ENCODE measurements around the gene UACA. TPM values are rescaled to one million over a fixed set of nuclear protein-coding genes. Genes with fewer than 3 reads are reported as not detected.

The UACA gene
- total and polyA plus RNA-seq, 2 experiments from 2014 or later, result 21.5 to 35.8 TPM

DNA sequence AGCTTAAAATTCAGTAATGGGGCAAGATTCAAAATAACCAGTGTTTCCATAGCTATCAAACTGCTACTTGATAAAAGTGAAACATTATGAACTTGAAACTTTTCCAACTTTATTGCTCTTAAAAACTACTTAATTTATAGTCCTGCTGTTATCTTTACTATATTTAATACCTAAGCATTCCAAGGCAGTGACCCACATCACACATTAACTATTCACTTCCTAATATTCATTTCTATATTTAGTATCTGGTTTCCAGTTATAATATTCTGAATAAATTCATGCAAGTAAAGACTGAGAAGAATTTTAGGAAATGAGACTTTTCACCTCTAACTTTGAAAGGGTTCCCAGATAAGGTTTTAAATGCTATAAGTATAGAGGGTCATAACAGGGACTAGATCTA, 64.9 kb downstream of the UACA start (continued):
- no peak for TF ChIP-seq NANOG (IDR thresholded peaks at IDR 0.05; ENCODE audit: borderline replicate concordance)
- TF ChIP-seq, protein P1, sequence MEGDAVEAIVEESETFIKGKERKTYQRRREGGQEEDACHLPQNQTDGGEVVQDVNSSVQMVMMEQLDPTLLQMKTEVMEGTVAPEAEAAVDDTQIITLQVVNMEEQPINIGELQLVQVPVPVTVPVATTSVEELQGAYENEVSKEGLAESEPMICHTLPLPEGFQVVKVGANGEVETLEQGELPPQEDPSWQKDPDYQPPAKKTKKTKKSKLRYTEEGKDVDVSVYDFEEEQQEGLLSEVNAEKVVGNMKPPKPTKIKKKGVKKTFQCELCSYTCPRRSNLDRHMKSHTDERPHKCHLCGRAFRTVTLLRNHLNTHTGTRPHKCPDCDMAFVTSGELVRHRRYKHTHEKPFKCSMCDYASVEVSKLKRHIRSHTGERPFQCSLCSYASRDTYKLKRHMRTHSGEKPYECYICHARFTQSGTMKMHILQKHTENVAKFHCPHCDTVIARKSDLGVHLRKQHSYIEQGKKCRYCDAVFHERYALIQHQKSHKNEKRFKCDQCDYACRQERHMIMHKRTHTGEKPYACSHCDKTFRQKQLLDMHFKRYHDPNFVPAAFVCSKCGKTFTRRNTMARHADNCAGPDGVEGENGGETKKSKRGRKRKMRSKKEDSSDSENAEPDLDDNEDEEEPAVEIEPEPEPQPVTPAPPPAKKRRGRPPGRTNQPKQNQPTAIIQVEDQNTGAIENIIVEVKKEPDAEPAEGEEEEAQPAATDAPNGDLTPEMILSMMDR (conservative IDR thresholded peaks at IDR 0.05; ENCODE audit: low read depth in 2 of 2), result no peak
- TF ChIP-seq EZH2phosphoT487 (IDR thresholded peaks at IDR 0.05; ENCODE audit: unreplicated experiment), result no peak
- no peak for TF ChIP-seq ZNF331 (CRISPR knock-in tag; IDR thresholded peaks at IDR 0.05; ENCODE audit: low read depth)
- no peak for TF ChIP-seq POLR2AphosphoS5 (IDR thresholded peaks at IDR 0.05; ENCODE audit: low read depth)
- TF ChIP-seq, protein P2, sequence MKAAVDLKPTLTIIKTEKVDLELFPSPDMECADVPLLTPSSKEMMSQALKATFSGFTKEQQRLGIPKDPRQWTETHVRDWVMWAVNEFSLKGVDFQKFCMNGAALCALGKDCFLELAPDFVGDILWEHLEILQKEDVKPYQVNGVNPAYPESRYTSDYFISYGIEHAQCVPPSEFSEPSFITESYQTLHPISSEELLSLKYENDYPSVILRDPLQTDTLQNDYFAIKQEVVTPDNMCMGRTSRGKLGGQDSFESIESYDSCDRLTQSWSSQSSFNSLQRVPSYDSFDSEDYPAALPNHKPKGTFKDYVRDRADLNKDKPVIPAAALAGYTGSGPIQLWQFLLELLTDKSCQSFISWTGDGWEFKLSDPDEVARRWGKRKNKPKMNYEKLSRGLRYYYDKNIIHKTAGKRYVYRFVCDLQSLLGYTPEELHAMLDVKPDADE (IDR thresholded peaks at IDR 0.05), result no peak
- no peak for TF ChIP-seq STAT1 (IDR thresholded peaks at IDR 0.05; ENCODE audit: unreplicated experiment)

DNA sequence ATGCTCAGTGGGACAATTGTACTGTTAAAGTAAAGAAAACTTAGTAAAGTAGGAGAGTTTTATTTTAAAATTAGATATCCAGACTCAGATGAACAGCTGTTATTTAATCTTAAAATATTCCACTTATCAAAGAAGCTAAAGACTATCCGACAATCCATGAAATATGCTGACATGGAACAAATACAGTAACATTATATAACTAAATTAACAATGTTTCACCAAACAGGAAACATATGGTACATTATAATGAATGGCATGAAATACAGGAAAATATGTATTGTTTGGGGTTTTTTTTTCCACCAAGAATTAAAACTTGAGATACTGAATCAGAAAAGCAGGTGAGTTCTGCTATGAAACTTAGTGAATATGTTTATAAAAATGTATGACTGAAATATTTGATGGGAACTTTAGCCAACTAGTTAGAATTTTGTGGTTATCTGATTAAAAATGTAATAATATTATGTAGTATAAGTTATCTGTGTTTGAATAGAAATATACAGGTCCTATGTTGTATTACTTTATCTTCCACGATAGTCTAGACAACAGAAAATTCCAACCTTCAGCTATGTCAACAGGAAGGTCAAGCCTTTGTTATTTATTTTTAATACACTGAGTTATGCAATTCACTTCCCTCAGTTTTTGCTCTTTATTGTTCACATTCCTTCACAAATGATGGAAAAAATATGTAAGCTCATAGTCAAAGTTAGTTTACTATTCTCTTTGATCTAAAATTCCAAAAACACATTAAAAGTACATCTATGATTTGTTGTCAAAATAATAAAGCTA, 72.7 kb downstream of the UACA start:
- no peak overlapping the region for H2AFZ ChIP-seq
- no peak overlapping the region for H3K4me3 ChIP-seq
- H3K4me1 Mint-ChIP-seq, result peaks cover 15% of the 10 kb centered on the region; the same call in 2 of the 3 replicates
- DNase-seq (ENCODE audit: low spot score) (no peak), ATAC-seq (no peak)
- H3K27me3 ChIP-seq (ENCODE audit: insufficient read depth), result no peaks in the 10 kb centered on the region
- no peak overlapping the region for H3K27ac ChIP-seq (ENCODE audit: low read depth)
- H3K36me3 ChIP-seq (ENCODE audit: insufficient read depth), result no peaks in the 10 kb centered on the region
- no peaks in the 10 kb centered on the region for H4K20me1 ChIP-seq (replicated peaks; ENCODE audit: insufficient read depth)
- no peaks in the 10 kb centered on the region for H3K9me3 Mint-ChIP-seq
- H3K36me3 Mint-ChIP-seq (ENCODE audit: low read depth), result peaks cover 3% of the 10 kb centered on the region; the same call in 1 of the 3 replicates
- H3K27ac Mint-ChIP-seq, result no peak overlapping the region
- no peaks in the 10 kb centered on the region for H3F3A ChIP-seq (replicated peaks; ENCODE audit: low read depth)
- H3K79me2 ChIP-seq (replicated peaks; ENCODE audit: insufficient read depth), result no peaks in the 10 kb centered on the region
- no peaks in the 10 kb centered on the region for H3K9me2 ChIP-seq (ENCODE audit: insufficient read depth)
- H3K4me1 ChIP-seq (ENCODE audit: insufficient read depth), result peaks cover 16% of the 10 kb centered on the region
- no peak overlapping the region for H3K4me2 ChIP-seq
- H3K27me3 Mint-ChIP-seq (ENCODE audit: insufficient read depth, low read depth, poor library complexity), result peaks cover 1% of the 10 kb centered on the region
- no peak overlapping the region for H3K4me3 Mint-ChIP-seq
- TF ChIP-seq STAT1 (IDR thresholded peaks at IDR 0.05; ENCODE audit: unreplicated experiment) (no peak), EZH2 (IDR thresholded peaks at IDR 0.05; ENCODE audit: low read depth, unreplicated experiment) (no peak), ZNF114 (CRISPR knock-in tag; IDR thresholded peaks at IDR 0.05) (no peak), POLR2AphosphoS5 (IDR thresholded peaks at IDR 0.05; ENCODE audit: low read depth) (no peak), NANOG (IDR thresholded peaks at IDR 0.05; ENCODE audit: borderline replicate concordance) (no peak), EZH2phosphoT487 (IDR thresholded peaks at IDR 0.05; ENCODE audit: unreplicated experiment) (no peak), ZNF331 (CRISPR knock-in tag; IDR thresholded peaks at IDR 0.05; ENCODE audit: low read depth) (no peak), CREB1 (CRISPR knock-in tag; IDR thresholded peaks at IDR 0.05; ENCODE audit: low read depth) (no peak), JUNB (IDR thresholded peaks at IDR 0.05; ENCODE audit: unreplicated experiment) (no peak)
- TF ChIP-seq, protein P3, sequence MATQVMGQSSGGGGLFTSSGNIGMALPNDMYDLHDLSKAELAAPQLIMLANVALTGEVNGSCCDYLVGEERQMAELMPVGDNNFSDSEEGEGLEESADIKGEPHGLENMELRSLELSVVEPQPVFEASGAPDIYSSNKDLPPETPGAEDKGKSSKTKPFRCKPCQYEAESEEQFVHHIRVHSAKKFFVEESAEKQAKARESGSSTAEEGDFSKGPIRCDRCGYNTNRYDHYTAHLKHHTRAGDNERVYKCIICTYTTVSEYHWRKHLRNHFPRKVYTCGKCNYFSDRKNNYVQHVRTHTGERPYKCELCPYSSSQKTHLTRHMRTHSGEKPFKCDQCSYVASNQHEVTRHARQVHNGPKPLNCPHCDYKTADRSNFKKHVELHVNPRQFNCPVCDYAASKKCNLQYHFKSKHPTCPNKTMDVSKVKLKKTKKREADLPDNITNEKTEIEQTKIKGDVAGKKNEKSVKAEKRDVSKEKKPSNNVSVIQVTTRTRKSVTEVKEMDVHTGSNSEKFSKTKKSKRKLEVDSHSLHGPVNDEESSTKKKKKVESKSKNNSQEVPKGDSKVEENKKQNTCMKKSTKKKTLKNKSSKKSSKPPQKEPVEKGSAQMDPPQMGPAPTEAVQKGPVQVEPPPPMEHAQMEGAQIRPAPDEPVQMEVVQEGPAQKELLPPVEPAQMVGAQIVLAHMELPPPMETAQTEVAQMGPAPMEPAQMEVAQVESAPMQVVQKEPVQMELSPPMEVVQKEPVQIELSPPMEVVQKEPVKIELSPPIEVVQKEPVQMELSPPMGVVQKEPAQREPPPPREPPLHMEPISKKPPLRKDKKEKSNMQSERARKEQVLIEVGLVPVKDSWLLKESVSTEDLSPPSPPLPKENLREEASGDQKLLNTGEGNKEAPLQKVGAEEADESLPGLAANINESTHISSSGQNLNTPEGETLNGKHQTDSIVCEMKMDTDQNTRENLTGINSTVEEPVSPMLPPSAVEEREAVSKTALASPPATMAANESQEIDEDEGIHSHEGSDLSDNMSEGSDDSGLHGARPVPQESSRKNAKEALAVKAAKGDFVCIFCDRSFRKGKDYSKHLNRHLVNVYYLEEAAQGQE (IDR thresholded peaks at IDR 0.05; ENCODE audit: unreplicated experiment), result no peak
- TF ChIP-seq, protein P2 (IDR thresholded peaks at IDR 0.05), result no peak
- TF ChIP-seq, protein P1 (conservative IDR thresholded peaks at IDR 0.05; ENCODE audit: low read depth in 2 of 2), result no peak

All from GM23338 (cell line).